K562 (cell line): Measurements from ENCODE around the gene GRIK5. TPM values are rescaled to one million over a fixed set of nuclear protein-coding genes. Genes with fewer than 3 reads are reported as not detected.
A peak's percentile ranks its signal among the peaks of the same experiment; 100 is the strongest.

Experiments used
- HIVEP1 ChIP-seq: fragments of 250-450 bp; sonication (Bioruptor Pico); IDR thresholded peaks from 2 replicates; pipeline ENCODE4 v1.4.0; 2020; ENCODE audit warnings: mild to moderate bottlenecking
- POLR2B ChIP-seq: fragments of 450-650 bp; IDR thresholded peaks from 2 replicates; pipeline ENCODE4 v1.6.1; 2018; ENCODE audit warnings: low read depth; ENCODE audit not compliant: partially characterized antibody
- TSC22D4 ChIP-seq: fragments of 450-650 bp; IDR thresholded peaks from 2 replicates; pipeline ENCODE4 v1.6.1; 2016; ENCODE audit warnings: missing genetic modification characterization, missing biosample characterization, control low read depth
- ZBTB7A ChIP-seq: IDR thresholded peaks from 2 replicates; pipeline ENCODE4 v1.6.1; 2011; ENCODE audit warnings: low read depth, mild to moderate bottlenecking, low read length, moderate library complexity, borderline replicate concordance; ENCODE audit not compliant: control insufficient read depth
- ZFPM2 ChIP-seq: fragments of 250-450 bp; sonication (Bioruptor Pico); IDR thresholded peaks from 2 replicates; pipeline ENCODE4 v1.5.1; 2022; ENCODE audit warnings: mild to moderate bottlenecking
- ZNF232 ChIP-seq: sonication (generic); formaldehyde crosslinking; IDR thresholded peaks from 2 replicates; pipeline ENCODE4 v1.8.0; 2022; ENCODE audit warnings: mild to moderate bottlenecking, missing genetic modification reagents
- polyA plus RNA-seq, 8 experiments: library from polyadenylated mRNA; depleted of rRNA in 4 of 8; stranded (reverse) in 5 of 8; unstranded in 3 of 8; fragments of >200 nt; fragmentation: Nextera tagmentation in 2 of 8; fragmentation: Illumina TruSeq in 1 of 8; extraction: Ambion mirVana in 2 of 8; extraction: Trizol in 1 of 8; gene quantifications; 2 replicates each; pipeline versions ENCODE4 v1.2.1 to v1.2.3, GENCODE V29; 2011 to 2014; ENCODE audit warnings: inconsistent platforms in 1 of 8, missing spikeins in 1 of 8
- total RNA-seq, 7 experiments: library from RNA; depleted of rRNA in 6 of 7; stranded (reverse); fragments of >200 nt in 6 of 7; fragmentation: Illumina TruSeq in 2 of 7; extraction: Trizol in 2 of 7; gene quantifications; 2 replicates each; pipeline versions ENCODE4 v1.2.1 to v1.2.3, GENCODE V29; 2011 to 2021; ENCODE audit warnings: low replicate concordance in 1 of 7
- TF ChIP-seq, protein P1 (sequence below): sonication (generic); formaldehyde crosslinking; IDR thresholded peaks from 2 replicates; pipeline ENCODE4 v1.4.0; 2020; ENCODE audit warnings: mild to moderate bottlenecking, missing genetic modification reagents
- TF ChIP-seq, protein P2 (sequence below): sonication (generic); formaldehyde crosslinking; IDR thresholded peaks from 2 replicates; pipeline ENCODE4 v1.8.0; 2022; ENCODE audit warnings: mild to moderate bottlenecking, missing genetic modification reagents
- TF ChIP-seq, protein P3 (sequence below): IDR thresholded peaks from 2 replicates; pipeline ENCODE4 v1.6.1; 2012; ENCODE audit warnings: low read depth, low read length, improper control_type of control experiment, borderline replicate concordance
- TF ChIP-seq, protein P4 (sequence below): fragments of 250-450 bp; sonication (Bioruptor Pico); IDR thresholded peaks from 2 replicates; pipeline ENCODE4 v1.4.0; 2020; ENCODE audit warnings: borderline replicate concordance
- TF ChIP-seq, protein P5 (sequence below), 2 experiments: fragments of 150-350 bp in 1 of 2; IDR thresholded peaks; 2 replicates each; pipeline ENCODE4 v1.6.1; 2012 to 2016; ENCODE audit warnings: low read depth in 2 of 2, low read length in 2 of 2, mild to moderate bottlenecking in 1 of 2, moderate library complexity in 1 of 2

The GRIK5 gene
- total and polyA plus RNA-seq, 9 of the 15 experiments (the other 6 are each of a cell fraction or from before 2014, with no cell fraction given): 0.04 to 0.55 (median 0.27) TPM; not detected in 2

DNA sequence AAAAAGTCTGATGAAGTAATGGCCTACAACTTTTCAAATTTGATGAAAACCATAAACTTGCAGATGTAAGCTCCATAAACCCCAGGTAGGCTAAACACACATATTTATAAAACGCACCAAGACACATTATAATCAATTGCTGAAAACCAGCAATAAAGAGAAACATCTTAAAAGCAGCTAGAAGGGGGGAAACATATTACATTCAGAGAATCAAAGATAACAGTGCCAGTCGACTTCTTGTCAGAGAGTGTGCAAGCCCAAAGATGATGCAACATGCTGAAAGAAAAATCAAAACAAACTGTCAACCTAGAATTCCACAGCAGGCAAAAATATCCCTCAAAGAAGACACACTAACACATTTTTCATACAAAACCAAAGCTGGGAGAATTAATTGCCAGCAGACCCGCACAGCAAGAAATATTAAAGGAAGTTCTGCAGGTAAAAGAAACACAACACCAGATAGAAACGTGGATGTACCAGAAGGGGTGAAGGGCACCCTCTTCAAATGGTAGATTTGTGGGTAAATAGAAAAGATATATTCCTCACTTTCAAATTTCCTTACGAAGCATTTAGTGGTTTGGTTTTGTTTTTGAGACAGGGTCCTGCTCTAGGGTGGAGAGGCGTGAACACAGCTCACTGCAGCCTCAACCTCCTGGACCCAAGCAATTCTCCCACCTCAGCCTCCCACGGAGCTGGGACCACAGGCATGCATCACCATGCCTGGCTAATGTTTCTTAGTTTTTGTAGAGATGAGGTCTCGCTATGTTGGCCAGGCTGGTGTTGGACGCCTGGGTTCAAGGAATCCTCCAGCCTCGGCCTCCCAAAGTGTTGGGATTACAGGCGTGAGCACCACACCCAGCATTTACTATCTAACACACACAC, 59.5 kb downstream of the GRIK5 start (continued):
- TF ChIP-seq, protein P1, sequence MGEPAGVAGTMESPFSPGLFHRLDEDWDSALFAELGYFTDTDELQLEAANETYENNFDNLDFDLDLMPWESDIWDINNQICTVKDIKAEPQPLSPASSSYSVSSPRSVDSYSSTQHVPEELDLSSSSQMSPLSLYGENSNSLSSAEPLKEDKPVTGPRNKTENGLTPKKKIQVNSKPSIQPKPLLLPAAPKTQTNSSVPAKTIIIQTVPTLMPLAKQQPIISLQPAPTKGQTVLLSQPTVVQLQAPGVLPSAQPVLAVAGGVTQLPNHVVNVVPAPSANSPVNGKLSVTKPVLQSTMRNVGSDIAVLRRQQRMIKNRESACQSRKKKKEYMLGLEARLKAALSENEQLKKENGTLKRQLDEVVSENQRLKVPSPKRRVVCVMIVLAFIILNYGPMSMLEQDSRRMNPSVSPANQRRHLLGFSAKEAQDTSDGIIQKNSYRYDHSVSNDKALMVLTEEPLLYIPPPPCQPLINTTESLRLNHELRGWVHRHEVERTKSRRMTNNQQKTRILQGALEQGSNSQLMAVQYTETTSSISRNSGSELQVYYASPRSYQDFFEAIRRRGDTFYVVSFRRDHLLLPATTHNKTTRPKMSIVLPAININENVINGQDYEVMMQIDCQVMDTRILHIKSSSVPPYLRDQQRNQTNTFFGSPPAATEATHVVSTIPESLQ: no peak
- TF ChIP-seq ZFPM2 (CRISPR knock-in tag): no peak
- TF ChIP-seq, protein P2, sequence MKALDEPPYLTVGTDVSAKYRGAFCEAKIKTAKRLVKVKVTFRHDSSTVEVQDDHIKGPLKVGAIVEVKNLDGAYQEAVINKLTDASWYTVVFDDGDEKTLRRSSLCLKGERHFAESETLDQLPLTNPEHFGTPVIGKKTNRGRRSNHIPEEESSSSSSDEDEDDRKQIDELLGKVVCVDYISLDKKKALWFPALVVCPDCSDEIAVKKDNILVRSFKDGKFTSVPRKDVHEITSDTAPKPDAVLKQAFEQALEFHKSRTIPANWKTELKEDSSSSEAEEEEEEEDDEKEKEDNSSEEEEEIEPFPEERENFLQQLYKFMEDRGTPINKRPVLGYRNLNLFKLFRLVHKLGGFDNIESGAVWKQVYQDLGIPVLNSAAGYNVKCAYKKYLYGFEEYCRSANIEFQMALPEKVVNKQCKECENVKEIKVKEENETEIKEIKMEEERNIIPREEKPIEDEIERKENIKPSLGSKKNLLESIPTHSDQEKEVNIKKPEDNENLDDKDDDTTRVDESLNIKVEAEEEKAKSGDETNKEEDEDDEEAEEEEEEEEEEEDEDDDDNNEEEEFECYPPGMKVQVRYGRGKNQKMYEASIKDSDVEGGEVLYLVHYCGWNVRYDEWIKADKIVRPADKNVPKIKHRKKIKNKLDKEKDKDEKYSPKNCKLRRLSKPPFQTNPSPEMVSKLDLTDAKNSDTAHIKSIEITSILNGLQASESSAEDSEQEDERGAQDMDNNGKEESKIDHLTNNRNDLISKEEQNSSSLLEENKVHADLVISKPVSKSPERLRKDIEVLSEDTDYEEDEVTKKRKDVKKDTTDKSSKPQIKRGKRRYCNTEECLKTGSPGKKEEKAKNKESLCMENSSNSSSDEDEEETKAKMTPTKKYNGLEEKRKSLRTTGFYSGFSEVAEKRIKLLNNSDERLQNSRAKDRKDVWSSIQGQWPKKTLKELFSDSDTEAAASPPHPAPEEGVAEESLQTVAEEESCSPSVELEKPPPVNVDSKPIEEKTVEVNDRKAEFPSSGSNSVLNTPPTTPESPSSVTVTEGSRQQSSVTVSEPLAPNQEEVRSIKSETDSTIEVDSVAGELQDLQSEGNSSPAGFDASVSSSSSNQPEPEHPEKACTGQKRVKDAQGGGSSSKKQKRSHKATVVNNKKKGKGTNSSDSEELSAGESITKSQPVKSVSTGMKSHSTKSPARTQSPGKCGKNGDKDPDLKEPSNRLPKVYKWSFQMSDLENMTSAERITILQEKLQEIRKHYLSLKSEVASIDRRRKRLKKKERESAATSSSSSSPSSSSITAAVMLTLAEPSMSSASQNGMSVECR: no peak
- TF ChIP-seq, protein P3, sequence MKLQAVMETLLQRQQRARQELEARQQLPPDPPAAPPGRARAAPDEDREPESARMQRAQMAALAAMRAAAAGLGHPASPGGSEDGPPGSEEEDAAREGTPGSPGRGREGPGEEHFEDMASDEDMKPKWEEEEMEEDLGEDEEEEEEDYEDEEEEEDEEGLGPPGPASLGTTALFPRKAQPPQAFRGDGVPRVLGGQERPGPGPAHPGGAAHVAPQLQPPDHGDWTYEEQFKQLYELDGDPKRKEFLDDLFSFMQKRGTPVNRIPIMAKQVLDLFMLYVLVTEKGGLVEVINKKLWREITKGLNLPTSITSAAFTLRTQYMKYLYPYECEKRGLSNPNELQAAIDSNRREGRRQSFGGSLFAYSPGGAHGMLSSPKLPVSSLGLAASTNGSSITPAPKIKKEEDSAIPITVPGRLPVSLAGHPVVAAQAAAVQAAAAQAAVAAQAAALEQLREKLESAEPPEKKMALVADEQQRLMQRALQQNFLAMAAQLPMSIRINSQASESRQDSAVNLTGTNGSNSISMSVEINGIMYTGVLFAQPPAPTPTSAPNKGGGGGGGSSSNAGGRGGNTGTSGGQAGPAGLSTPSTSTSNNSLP: peak; percentile 79; the same call in 1 of the 2 replicates
- TF ChIP-seq HIVEP1 (CRISPR knock-in tag): peak; percentile 64; the same call in 1 of the 2 replicates
- TF ChIP-seq, protein P4, sequence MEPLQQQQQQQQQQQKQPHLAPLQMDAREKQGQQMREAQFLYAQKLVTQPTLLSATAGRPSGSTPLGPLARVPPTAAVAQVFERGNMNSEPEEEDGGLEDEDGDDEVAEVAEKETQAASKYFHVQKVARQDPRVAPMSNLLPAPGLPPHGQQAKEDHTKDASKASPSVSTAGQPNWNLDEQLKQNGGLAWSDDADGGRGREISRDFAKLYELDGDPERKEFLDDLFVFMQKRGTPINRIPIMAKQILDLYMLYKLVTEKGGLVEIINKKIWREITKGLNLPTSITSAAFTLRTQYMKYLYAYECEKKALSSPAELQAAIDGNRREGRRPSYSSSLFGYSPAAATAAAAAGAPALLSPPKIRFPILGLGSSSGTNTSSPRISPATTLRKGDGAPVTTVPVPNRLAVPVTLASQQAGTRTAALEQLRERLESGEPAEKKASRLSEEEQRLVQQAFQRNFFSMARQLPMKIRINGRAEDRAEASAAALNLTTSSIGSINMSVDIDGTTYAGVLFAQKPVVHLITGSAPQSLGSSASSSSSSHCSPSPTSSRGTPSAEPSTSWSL (CRISPR knock-in tag): no peak
- no peak for TF ChIP-seq ZBTB7A
- TF ChIP-seq TSC22D4 (tag): no peak
- TF ChIP-seq, protein P5, sequence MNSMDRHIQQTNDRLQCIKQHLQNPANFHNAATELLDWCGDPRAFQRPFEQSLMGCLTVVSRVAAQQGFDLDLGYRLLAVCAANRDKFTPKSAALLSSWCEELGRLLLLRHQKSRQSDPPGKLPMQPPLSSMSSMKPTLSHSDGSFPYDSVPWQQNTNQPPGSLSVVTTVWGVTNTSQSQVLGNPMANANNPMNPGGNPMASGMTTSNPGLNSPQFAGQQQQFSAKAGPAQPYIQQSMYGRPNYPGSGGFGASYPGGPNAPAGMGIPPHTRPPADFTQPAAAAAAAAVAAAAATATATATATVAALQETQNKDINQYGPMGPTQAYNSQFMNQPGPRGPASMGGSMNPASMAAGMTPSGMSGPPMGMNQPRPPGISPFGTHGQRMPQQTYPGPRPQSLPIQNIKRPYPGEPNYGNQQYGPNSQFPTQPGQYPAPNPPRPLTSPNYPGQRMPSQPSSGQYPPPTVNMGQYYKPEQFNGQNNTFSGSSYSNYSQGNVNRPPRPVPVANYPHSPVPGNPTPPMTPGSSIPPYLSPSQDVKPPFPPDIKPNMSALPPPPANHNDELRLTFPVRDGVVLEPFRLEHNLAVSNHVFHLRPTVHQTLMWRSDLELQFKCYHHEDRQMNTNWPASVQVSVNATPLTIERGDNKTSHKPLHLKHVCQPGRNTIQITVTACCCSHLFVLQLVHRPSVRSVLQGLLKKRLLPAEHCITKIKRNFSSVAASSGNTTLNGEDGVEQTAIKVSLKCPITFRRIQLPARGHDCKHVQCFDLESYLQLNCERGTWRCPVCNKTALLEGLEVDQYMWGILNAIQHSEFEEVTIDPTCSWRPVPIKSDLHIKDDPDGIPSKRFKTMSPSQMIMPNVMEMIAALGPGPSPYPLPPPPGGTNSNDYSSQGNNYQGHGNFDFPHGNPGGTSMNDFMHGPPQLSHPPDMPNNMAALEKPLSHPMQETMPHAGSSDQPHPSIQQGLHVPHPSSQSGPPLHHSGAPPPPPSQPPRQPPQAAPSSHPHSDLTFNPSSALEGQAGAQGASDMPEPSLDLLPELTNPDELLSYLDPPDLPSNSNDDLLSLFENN (IDR thresholded peaks at IDR 0.05; ENCODE audit: low read depth in 2 of 2, low read length in 2 of 2): no peak
- no peak for TF ChIP-seq POLR2B
- TF ChIP-seq ZNF232 (CRISPR knock-in tag): no peak
